Measurements from ENCODE around the gene CRACR2B. TPM values are rescaled to one million over a fixed set of nuclear protein-coding genes. Genes with fewer than 3 reads are reported as not detected.

The CRACR2B gene
- total RNA-seq, 1 donor: 0.43 TPM

DNA sequence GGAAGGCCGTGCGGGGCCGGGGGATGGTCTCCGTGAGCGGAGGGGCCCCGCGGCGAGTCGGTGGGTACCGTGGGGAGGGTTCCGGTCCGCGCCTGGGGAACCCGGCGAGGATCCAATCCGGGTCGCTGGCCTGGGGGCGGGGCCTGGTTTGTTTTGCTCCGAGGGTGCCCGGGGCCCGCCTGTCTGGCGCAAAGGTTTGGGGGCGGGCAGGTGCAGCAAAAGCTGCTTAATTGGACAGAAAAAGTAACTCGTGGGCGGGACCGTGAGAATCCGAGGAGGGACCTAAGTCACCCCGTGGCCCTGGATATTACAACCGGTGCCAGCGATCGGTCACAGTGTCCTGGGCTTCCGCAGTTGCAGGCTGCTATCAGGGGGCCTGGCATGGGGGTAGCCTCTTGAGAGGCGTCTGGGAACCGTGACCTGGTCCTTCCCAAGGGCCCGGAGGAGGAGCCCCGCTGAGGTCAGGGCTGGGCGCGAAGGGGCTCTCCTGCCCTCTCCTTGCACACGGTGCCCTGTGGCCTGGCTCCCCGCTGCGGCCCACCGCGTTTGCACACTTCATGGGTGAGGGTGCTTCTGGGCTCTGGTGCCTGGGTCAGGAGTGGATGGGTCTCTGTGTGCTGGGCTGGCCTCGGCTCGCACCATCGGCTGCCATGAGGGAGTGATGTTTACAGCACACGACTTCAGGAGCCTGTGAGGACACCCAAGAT, 7.6 kb upstream of the CRACR2B start:
- DNase-seq (ENCODE audit: low read depth): peak; percentile 78
- TF ChIP-seq, protein P1, sequence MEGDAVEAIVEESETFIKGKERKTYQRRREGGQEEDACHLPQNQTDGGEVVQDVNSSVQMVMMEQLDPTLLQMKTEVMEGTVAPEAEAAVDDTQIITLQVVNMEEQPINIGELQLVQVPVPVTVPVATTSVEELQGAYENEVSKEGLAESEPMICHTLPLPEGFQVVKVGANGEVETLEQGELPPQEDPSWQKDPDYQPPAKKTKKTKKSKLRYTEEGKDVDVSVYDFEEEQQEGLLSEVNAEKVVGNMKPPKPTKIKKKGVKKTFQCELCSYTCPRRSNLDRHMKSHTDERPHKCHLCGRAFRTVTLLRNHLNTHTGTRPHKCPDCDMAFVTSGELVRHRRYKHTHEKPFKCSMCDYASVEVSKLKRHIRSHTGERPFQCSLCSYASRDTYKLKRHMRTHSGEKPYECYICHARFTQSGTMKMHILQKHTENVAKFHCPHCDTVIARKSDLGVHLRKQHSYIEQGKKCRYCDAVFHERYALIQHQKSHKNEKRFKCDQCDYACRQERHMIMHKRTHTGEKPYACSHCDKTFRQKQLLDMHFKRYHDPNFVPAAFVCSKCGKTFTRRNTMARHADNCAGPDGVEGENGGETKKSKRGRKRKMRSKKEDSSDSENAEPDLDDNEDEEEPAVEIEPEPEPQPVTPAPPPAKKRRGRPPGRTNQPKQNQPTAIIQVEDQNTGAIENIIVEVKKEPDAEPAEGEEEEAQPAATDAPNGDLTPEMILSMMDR (IDR thresholded peaks at IDR 0.05; ENCODE audit: insufficient read depth, low read depth, low read length): no peak
- H3K4me3 ChIP-seq (ENCODE audit: low read depth, low read length): peak overlapping the region; percentile 70

DNA sequence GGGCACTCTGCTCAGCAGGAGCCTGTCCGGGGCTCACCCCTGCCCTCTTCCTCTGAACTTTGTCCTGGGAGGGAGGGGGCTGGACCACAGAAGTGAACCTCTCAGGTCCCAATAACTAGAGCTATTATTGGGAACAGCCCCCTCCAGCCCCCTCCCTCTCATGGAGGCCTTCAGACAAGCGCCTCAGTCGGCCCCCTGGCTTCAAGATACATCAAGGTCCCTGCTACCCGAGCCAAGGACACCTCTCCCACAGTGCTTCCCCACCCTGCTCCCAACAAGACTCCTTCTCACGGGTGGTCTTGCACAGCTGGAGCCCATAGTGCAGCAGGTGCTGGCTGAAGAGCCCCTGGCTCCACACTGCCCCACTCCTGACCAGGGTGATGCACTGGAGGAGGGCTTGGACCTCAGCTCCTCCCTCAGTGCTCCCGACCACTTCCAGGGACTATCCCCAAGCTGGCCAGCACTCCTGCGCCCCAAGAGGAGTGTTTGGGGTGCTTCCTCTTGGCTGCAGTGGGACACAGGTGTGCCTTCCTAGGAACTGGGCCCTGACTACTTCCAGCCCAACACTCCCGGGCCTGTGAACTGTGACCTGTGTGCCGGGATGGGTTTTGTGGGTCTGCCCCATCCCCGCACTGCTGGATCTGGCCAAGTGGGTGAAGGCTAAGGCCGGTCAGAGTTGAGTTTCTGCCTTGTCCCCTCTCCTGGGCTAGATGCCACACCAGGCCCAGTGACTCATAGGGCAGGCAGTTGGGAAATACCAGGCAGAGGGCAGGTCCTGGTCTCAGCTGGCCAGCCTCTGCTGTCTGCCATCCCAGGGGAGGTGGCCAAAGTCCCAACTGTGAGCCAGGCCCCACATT, 6.8 kb upstream of the CRACR2B start:
- peak overlapping the region; percentile 70 for H3K4me3 ChIP-seq (ENCODE audit: low read depth, low read length)
- no peak for DNase-seq (ENCODE audit: low read depth)
- TF ChIP-seq, protein P1 (IDR thresholded peaks at IDR 0.05; ENCODE audit: insufficient read depth, low read depth, low read length): no peak

DNA sequence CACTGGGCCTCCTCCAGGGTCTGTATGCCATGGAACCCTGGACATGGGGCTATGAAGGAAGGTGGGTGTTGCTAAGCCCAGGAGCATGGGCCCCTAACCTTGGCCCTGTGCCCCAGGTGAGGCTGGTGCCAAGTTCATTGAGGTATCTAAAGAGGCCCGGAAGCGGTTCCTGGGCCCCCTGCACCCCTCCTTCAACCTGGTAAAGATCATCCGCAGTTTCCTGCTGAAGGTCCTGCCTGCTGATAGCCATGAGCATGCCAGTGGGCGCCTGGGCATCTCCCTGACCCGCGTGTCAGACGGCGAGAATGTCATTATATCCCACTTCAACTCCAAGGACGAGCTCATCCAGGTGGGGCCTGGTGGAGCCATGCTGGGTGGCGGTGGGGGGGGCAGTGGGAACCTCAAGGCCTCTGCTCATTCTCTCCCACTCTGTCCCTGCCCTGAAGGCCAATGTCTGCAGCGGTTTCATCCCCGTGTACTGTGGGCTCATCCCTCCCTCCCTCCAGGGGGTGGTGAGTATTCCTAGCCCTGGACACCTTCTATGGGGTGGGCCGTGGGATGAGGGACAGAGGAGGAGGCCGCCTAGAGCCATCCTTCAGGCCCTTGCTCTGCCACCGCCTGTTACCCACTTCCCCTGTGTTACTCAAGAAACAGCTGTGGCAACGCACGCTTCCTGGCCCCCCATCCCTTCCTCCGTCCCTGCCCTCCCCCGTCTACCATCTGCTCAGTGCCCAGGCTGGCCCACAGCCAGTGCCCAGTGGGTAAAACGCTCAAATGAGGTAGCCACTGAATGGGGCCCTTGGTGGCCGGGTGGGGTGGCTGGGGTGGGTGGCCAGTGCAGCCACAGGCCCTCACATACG, 6.0 kb upstream of the CRACR2B start:
- TF ChIP-seq, protein P1 (IDR thresholded peaks at IDR 0.05; ENCODE audit: insufficient read depth, low read depth, low read length): no peak
- H3K4me3 ChIP-seq (ENCODE audit: low read depth, low read length): no peak overlapping the region
- no peak for DNase-seq (ENCODE audit: low read depth)

DNA sequence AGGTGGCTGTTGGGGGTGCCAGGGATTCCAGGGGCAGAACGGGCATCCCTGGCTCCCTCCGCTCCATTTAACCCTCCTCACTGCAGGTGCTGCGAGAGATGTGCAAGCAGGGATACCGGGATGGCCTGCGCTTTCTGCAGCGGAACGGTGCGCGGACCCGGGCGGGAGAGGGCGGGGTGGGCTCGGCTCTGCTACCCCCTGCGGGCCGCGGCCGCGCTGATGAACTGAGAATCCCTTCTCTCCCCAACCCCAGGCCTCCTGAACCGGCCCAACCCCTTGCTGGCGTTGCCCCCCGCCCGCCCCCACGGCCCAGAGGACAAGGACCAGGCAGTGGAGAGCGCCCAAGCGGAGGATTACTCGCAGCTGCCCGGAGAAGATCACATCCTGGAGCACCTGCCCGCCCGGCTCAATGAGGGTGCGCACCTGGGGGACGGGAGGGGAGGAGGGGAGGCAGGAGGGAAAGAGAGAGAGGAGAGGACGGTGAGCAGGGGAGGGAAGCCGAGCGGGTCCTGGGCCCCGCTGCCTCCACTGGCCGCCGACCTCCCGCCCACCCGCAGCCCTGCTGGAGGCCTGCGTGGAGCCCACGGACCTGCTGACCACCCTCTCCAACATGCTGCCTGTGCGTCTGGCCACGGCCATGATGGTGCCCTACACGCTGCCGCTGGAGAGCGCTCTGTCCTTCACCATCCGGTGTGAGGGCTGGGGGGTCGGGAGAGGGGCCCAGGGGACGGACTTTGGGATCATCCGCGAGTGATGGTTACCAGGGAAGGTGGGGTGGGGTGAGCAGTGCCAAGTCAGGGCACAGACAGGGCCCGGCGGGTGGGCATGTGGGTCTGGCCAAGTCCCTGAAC, 4.1 kb upstream of the CRACR2B start:
- DNase-seq (ENCODE audit: low read depth): no peak
- TF ChIP-seq, protein P1 (IDR thresholded peaks at IDR 0.05; ENCODE audit: insufficient read depth, low read depth, low read length): no peak
- H3K4me3 ChIP-seq (ENCODE audit: low read depth, low read length): no peak overlapping the region

DNA sequence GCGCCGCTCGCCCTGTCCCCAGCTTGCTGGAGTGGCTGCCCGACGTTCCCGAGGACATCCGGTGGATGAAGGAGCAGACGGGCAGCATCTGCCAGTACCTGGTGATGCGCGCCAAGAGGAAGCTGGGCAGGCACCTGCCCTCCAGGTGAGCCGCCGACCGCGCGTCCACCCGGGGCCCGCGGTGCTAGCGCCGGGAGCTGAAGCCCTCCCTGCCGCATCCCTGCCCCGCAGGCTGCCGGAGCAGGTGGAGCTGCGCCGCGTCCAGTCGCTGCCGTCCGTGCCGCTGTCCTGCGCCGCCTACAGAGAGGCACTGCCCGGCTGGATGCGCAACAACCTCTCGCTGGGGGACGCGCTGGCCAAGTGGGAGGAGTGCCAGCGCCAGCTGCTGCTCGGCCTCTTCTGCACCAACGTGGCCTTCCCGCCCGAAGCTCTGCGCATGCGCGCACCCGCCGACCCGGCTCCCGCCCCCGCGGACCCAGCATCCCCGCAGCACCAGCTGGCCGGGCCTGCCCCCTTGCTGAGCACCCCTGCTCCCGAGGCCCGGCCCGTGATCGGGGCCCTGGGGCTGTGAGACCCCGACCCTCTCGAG, 3.3 kb upstream of the CRACR2B start:
- TF ChIP-seq, protein P1 (IDR thresholded peaks at IDR 0.05; ENCODE audit: insufficient read depth, low read depth, low read length): no peak
- no peak for DNase-seq (ENCODE audit: low read depth)

More for the DNA sequence above, 3.3 kb upstream of the CRACR2B start:
- H3K4me3 ChIP-seq (ENCODE audit: low read depth, low read length): no peak overlapping the region
